A549 (cell line): ENCODE measurements around the gene MAP2K6. TPM values are rescaled to one million over a fixed set of nuclear protein-coding genes. Genes with fewer than 3 reads are reported as not detected.

Experiments
- ATAC-seq, 2 experiments: fragments of 200-7000 bp in 1 of 2; fragments of >200 bp in 1 of 2; cut with Nextera tagmentation in 1 of 2; cut with Tn5 transposase in 1 of 2; 3 replicates each; pipeline versions ENCODE4 v1.8.0 to v1.9.1; 2018 to 2020; ENCODE audit warnings: mild to moderate bottlenecking in 1 of 2, moderate library complexity in 1 of 2
- CTCF ChIA-PET: fragments of 300-600 bp; sonication (Branson Sonifier 250); formaldehyde crosslinking; extraction: SDS; loops from one replicate; lab custom pipeline; 2021; ENCODE audit warnings: antibody characterized with exemption, inconsistent platforms; lab: Yijun Ruan, JAX
- POLR2A ChIA-PET: fragments of 350-600 bp; formaldehyde crosslinking; extraction: SDS; loops from one replicate; lab custom pipeline; 2021; ENCODE audit warnings: antibody characterized with exemption, inconsistent platforms; lab: Yijun Ruan, JAX
- DNase-seq, 2 experiments: peaks; one replicate each; pipeline versions ENCODE4 v3.0.0 to v3.0.0-alpha.2; 2011 to 2016; ENCODE audit warnings: low read depth in 1 of 2, low spot score in 1 of 2
- FAIRE-seq: peaks from 2 replicates; lab custom pipeline; 2011; peaks lifted over from hg19 to GRCh38; lab: Jason Lieb, UNC
- H3K27ac ChIP-seq, 2 experiments: fragments of >200 bp; sonication (Bioruptor Twin); formaldehyde crosslinking; 3 replicates each; pipeline ENCODE4 v1.5.1; 2016 to 2017
- H3K4me1 ChIP-seq: fragments of >200 bp; sonication (Bioruptor Twin); formaldehyde crosslinking; 3 replicates; pipeline ENCODE4 v1.6.1; 2016
- H3K4me2 ChIP-seq: fragments of >200 bp; sonication (Bioruptor Twin); formaldehyde crosslinking; 3 replicates; pipeline ENCODE4 v1.6.1; 2016
- H3K4me3 ChIP-seq: fragments of >200 bp; sonication (Bioruptor Twin); formaldehyde crosslinking; 3 replicates; pipeline ENCODE4 v1.5.1; 2016
- H3K9me3 ChIP-seq: fragments of >200 bp; sonication (Bioruptor Twin); formaldehyde crosslinking; 3 replicates; pipeline ENCODE4 v1.6.1; 2016
- CEBPB ChIP-seq, 2 experiments: fragments of >200 bp in 1 of 2; sonication (Bioruptor Twin) in 1 of 2; formaldehyde crosslinking in 1 of 2; IDR thresholded peaks; 2 replicates each; pipeline ENCODE4 v1.6.1; 2012 to 2016
- EHF ChIP-seq: fragments of 250-450 bp; sonication (Bioruptor Pico); IDR thresholded peaks from 2 replicates; pipeline ENCODE4 v1.5.0; 2020; ENCODE audit warnings: mild to moderate bottlenecking
- EP300 ChIP-seq, 2 experiments: fragments of >200 bp; sonication (Bioruptor Twin); formaldehyde crosslinking; IDR thresholded peaks; 2 replicates in 1 of 2; 3 replicates in 1 of 2; pipeline ENCODE4 v1.6.1; 2016 to 2017
- ESRRA ChIP-seq: fragments of 150-350 bp; IDR thresholded peaks from 2 replicates; pipeline ENCODE4 v1.6.1; 2014; ENCODE audit warnings: mild to moderate bottlenecking, low read length, borderline replicate concordance
- HOXB5 ChIP-seq: fragments of 250-450 bp; sonication (Bioruptor Pico); IDR thresholded peaks from 2 replicates; pipeline ENCODE4 v1.5.0; 2020; ENCODE audit warnings: mild to moderate bottlenecking, moderate library complexity
- JUNB ChIP-seq: fragments of >200 bp; sonication (Bioruptor Twin); formaldehyde crosslinking; IDR thresholded peaks from 2 replicates; pipeline ENCODE4 v1.6.1; 2016
- MYC ChIP-seq: IDR thresholded peaks from 2 replicates; pipeline ENCODE4 v1.6.1; 2012; ENCODE audit warnings: mild to moderate bottlenecking, inconsistent platforms, low read length, improper control_type of control experiment, borderline replicate concordance
- NFE2L2 ChIP-seq: fragments of 150-350 bp; conservative IDR thresholded peaks from 2 replicates; pipeline ENCODE4 v1.6.1; 2014; ENCODE audit warnings: low read length
- NPAS2 ChIP-seq: fragments of 250-450 bp; sonication (Bioruptor Pico); IDR thresholded peaks from 2 replicates; pipeline ENCODE4 v1.8.0; 2022; ENCODE audit warnings: mild to moderate bottlenecking, moderate library complexity, borderline replicate concordance
- RAD21 ChIP-seq, 2 experiments: fragments of >200 bp in 1 of 2; sonication (Bioruptor Twin) in 1 of 2; formaldehyde crosslinking in 1 of 2; IDR thresholded peaks in 1 of 2; conservative IDR thresholded peaks in 1 of 2; 2 replicates in 1 of 2; 3 replicates in 1 of 2; pipeline ENCODE4 v1.6.1; 2012 to 2018; ENCODE audit warnings: inconsistent platforms in 1 of 2
- ZC3H11A ChIP-seq: fragments of 450-650 bp; IDR thresholded peaks from 2 replicates; pipeline ENCODE4 v1.6.1; 2014; ENCODE audit warnings: antibody characterized with exemption, mild to moderate bottlenecking
- ZNF302 ChIP-seq: fragments of 250-450 bp; sonication (Bioruptor Pico); IDR thresholded peaks from 2 replicates; pipeline ENCODE4 v1.9.0; 2021; ENCODE audit warnings: inconsistent platforms, mild to moderate bottlenecking, moderate library complexity
- ZSCAN20 ChIP-seq: fragments of 250-450 bp; sonication (Bioruptor Pico); IDR thresholded peaks from 2 replicates; pipeline ENCODE4 v1.8.0; 2022; ENCODE audit warnings: mild to moderate bottlenecking, moderate library complexity
- WGBS: methylation state at CpG from one replicate; pipeline ENCODE4 v1.1.6; 2017; ENCODE audit errors: missing lambda C conversion rate; 5-methylcytosine and 5-hydroxymethylcytosine counted together
- polyA plus RNA-seq, 4 experiments: library from polyadenylated mRNA; depleted of rRNA in 3 of 4; stranded (reverse); fragments of >200 nt; fragmentation: RNase III in 1 of 4; extraction: RNeasy Plus Mini Kit Qiagen cat#74134 plus additional on column Dnase treatment in 1 of 4; gene quantifications; 2 replicates in 3 of 4; 3 replicates in 1 of 4; pipeline ENCODE4 v1.2.3, GENCODE V29; 2011 to 2017
- TF ChIP-seq, protein P1 (sequence below): fragments of 200-600 bp; sonication (generic); IDR thresholded peaks from 2 replicates; pipeline ENCODE4 v1.6.1; 2016; ENCODE audit warnings: antibody characterized with exemption, mild to moderate bottlenecking, moderate library complexity
- TF ChIP-seq, protein P2 (sequence below): fragments of >200 bp; sonication (Bioruptor Twin); formaldehyde crosslinking; IDR thresholded peaks from 3 replicates; pipeline ENCODE4 v1.5.1; 2016
- TF ChIP-seq, protein P3 (sequence below): fragments of 250-450 bp; sonication (Bioruptor Pico); IDR thresholded peaks from 2 replicates; pipeline ENCODE4 v1.5.0; 2021; ENCODE audit warnings: mild to moderate bottlenecking, moderate library complexity, borderline replicate concordance
- TF ChIP-seq, protein P4 (sequence below): fragments of 150-350 bp; IDR thresholded peaks from 2 replicates; pipeline ENCODE4 v1.6.1; 2014; ENCODE audit warnings: low read depth, mild to moderate bottlenecking, low read length
- TF ChIP-seq, protein P5 (sequence below): IDR thresholded peaks from 2 replicates; pipeline ENCODE4 v1.6.1; 2012
- TF ChIP-seq, protein P6 (sequence below): IDR thresholded peaks from 2 replicates; pipeline ENCODE4 v1.6.1; 2012; ENCODE audit warnings: low read depth, borderline replicate concordance
- TF ChIP-seq, protein P7 (sequence below): IDR thresholded peaks from 2 replicates; pipeline ENCODE4 v1.6.1; 2012

Gene MAP2K6
- polyA plus RNA-seq, 2 of the 4 experiments (the other 2 are of a cell fraction), result 20.2 to 20.7 TPM

DNA sequence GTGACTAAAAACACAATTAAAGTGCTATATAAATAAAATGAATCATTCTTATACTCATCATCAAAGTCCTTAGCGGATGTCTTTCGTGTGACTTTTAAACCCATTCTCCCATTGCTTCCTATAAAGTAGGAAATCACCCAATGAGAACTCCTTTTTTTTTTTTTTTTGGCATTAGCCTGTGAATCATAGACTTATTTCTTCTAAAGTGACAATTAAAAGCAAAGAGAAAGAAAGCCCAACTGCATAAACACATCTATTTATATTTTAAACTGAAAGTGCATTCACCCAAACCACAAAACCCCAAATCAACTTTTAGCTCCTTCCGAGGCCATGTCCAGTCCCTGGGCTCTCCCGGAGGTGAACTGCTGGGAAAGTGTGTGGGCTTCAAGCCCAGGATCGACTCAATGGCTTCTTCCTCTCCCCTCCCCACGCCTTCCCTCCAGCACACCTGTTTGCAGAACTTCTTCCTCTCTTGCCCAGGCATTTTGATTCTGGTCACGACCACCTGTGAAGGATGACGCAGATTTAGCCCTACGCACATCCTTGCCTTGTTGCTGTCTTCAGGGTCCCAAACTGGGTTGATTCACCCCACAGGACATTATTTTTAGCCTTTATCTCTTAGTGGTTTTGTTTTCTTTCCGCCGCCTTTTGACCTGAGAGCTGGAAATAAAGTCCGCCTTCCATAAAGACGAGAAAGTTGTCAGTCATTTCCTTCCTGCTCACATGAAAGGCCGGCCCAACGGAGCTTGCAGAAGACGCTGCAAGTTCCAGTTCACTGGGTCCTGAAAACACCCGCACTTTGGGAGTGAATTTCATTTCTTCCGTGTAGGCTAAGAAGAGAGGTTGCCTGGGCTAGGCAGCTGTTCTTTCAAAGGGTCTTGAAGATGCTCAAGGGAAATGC is 166.8 kb downstream of the MAP2K6 start:
- no peak overlapping the region for H3K4me2 ChIP-seq

DNA sequence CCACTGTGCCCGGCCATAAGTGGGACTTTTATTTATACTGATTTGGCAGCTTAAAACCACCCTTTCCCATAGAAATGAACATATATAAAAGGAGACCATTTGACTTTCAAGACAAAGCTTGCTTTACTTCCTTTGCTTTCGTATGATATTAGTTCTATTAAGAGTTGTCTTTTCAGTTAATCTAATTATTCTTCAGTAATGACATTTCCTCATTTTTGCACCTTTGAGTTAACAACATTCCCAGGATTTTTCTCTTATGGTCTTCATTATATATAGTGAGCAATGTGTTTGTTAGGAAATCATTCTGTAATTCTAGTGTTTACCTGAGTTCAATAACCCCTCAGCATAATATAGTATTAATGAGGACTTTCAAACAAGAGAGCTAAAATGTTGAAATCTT is 173.8 kb downstream of the MAP2K6 start:
- ATAC-seq (no peak), DNase-seq (no peak), FAIRE-seq (peak; percentile 7)
- POLR2A ChIA-PET, result no interaction called here
- Histone ChIP-seq H3K9me3 (no peaks in the 10 kb centered on the region), H3K27ac (0 out of 6 replicates have a peak overlapping the region, but pooled peaks of 1 of the 2 experiments have one; percentile 3), H3K4me2 (peak overlapping the region; percentile 15; the same call in 2 of the 3 replicates), H3K4me3 (no peak overlapping the region), H3K4me1 (peaks cover 6% of the 10 kb centered on the region; the same call in 1 of the 3 replicates)
- TF ChIP-seq, protein P1, sequence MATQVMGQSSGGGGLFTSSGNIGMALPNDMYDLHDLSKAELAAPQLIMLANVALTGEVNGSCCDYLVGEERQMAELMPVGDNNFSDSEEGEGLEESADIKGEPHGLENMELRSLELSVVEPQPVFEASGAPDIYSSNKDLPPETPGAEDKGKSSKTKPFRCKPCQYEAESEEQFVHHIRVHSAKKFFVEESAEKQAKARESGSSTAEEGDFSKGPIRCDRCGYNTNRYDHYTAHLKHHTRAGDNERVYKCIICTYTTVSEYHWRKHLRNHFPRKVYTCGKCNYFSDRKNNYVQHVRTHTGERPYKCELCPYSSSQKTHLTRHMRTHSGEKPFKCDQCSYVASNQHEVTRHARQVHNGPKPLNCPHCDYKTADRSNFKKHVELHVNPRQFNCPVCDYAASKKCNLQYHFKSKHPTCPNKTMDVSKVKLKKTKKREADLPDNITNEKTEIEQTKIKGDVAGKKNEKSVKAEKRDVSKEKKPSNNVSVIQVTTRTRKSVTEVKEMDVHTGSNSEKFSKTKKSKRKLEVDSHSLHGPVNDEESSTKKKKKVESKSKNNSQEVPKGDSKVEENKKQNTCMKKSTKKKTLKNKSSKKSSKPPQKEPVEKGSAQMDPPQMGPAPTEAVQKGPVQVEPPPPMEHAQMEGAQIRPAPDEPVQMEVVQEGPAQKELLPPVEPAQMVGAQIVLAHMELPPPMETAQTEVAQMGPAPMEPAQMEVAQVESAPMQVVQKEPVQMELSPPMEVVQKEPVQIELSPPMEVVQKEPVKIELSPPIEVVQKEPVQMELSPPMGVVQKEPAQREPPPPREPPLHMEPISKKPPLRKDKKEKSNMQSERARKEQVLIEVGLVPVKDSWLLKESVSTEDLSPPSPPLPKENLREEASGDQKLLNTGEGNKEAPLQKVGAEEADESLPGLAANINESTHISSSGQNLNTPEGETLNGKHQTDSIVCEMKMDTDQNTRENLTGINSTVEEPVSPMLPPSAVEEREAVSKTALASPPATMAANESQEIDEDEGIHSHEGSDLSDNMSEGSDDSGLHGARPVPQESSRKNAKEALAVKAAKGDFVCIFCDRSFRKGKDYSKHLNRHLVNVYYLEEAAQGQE, result no peak
- no peak for TF ChIP-seq RAD21 (conservative IDR thresholded peaks at IDR 0.05 in 1 of 2, IDR thresholded peaks at IDR 0.05 in 1 of 2)
- TF ChIP-seq, protein P2, sequence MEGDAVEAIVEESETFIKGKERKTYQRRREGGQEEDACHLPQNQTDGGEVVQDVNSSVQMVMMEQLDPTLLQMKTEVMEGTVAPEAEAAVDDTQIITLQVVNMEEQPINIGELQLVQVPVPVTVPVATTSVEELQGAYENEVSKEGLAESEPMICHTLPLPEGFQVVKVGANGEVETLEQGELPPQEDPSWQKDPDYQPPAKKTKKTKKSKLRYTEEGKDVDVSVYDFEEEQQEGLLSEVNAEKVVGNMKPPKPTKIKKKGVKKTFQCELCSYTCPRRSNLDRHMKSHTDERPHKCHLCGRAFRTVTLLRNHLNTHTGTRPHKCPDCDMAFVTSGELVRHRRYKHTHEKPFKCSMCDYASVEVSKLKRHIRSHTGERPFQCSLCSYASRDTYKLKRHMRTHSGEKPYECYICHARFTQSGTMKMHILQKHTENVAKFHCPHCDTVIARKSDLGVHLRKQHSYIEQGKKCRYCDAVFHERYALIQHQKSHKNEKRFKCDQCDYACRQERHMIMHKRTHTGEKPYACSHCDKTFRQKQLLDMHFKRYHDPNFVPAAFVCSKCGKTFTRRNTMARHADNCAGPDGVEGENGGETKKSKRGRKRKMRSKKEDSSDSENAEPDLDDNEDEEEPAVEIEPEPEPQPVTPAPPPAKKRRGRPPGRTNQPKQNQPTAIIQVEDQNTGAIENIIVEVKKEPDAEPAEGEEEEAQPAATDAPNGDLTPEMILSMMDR, result no peak
- TF ChIP-seq, protein P3, sequence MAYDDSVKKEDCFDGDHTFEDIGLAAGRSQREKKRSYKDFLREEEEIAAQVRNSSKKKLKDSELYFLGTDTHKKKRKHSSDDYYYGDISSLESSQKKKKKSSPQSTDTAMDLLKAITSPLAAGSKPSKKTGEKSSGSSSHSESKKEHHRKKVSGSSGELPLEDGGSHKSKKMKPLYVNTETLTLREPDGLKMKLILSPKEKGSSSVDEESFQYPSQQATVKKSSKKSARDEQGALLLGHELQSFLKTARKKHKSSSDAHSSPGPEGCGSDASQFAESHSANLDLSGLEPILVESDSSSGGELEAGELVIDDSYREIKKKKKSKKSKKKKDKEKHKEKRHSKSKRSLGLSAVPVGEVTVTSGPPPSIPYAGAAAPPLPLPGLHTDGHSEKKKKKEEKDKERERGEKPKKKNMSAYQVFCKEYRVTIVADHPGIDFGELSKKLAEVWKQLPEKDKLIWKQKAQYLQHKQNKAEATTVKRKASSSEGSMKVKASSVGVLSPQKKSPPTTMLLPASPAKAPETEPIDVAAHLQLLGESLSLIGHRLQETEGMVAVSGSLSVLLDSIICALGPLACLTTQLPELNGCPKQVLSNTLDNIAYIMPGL, result no peak
- no peak for TF ChIP-seq ZC3H11A
- TF ChIP-seq, protein P4, sequence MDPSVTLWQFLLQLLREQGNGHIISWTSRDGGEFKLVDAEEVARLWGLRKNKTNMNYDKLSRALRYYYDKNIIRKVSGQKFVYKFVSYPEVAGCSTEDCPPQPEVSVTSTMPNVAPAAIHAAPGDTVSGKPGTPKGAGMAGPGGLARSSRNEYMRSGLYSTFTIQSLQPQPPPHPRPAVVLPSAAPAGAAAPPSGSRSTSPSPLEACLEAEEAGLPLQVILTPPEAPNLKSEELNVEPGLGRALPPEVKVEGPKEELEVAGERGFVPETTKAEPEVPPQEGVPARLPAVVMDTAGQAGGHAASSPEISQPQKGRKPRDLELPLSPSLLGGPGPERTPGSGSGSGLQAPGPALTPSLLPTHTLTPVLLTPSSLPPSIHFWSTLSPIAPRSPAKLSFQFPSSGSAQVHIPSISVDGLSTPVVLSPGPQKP, result no peak
- TF ChIP-seq EHF, result no peak
- TF ChIP-seq ESRRA, result no peak
- no peak for TF ChIP-seq NFE2L2
- TF ChIP-seq, protein P5, sequence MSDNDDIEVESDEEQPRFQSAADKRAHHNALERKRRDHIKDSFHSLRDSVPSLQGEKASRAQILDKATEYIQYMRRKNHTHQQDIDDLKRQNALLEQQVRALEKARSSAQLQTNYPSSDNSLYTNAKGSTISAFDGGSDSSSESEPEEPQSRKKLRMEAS, result no peak
- no peak for TF ChIP-seq NPAS2 (CRISPR knock-in tag)
- no peak for TF ChIP-seq HOXB5 (CRISPR knock-in tag)
- no peak for TF ChIP-seq CEBPB (IDR thresholded peaks at IDR 0.05)
- TF ChIP-seq EP300 (IDR thresholded peaks at IDR 0.05), result no peak
- no peak for TF ChIP-seq ZNF302 (CRISPR knock-in tag)
- no peak for TF ChIP-seq ZSCAN20 (CRISPR knock-in tag)
- TF ChIP-seq, protein P6, sequence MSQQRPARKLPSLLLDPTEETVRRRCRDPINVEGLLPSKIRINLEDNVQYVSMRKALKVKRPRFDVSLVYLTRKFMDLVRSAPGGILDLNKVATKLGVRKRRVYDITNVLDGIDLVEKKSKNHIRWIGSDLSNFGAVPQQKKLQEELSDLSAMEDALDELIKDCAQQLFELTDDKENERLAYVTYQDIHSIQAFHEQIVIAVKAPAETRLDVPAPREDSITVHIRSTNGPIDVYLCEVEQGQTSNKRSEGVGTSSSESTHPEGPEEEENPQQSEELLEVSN, result no peak
- TF ChIP-seq, protein P7, sequence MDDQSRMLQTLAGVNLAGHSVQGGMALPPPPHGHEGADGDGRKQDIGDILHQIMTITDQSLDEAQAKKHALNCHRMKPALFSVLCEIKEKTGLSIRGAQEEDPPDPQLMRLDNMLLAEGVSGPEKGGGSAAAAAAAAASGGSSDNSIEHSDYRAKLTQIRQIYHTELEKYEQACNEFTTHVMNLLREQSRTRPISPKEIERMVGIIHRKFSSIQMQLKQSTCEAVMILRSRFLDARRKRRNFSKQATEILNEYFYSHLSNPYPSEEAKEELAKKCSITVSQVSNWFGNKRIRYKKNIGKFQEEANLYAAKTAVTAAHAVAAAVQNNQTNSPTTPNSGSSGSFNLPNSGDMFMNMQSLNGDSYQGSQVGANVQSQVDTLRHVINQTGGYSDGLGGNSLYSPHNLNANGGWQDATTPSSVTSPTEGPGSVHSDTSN, result no peak
- no peak for TF ChIP-seq MYC
- CTCF ChIA-PET, result interaction anchor here (0.8 kb wide), 1 partner anchor 41 kb away, joined by 3 read pairs; no protein-coding TSS in a partner anchor
- WGBS, result 76% methylated on average over 2 of the region's 2 CpGs

More for the DNA sequence above, 166.8 kb downstream of the MAP2K6 start:
- DNase-seq (no peak), FAIRE-seq (no peak), ATAC-seq (no peak)
- peaks cover 8% of the 10 kb centered on the region; the same call in 2 of the 3 replicates for H3K4me1 ChIP-seq
- WGBS, result 79% methylated on average over 18 of the region's 18 CpGs
- no peak overlapping the region for H3K4me3 ChIP-seq
- no peak for TF ChIP-seq JUNB
- POLR2A ChIA-PET, result no interaction called here
- CTCF ChIA-PET, result interaction anchor here (0.6 to 1.8 kb wide), 6 partner anchors 12 to 135 kb away, joined by 3 to 5 read pairs (median 3); no protein-coding TSS in a partner anchor
- H3K27ac ChIP-seq, result no peak overlapping the region
- no peaks in the 10 kb centered on the region for H3K9me3 ChIP-seq
